Ovary (tissue), 3 donors: ENCODE data around the gene DIAPH1.

Experiments
- CTCF ChIP-seq, 3 donors: fragments of 450-650 bp in 2 of 3; fragments of 200-600 bp in 1 of 3; IDR thresholded peaks; one replicate each; pipeline versions ENCODE4 v1.5.1 to v1.8.0; 2016 to 2022; ENCODE audit warnings: antibody characterized with exemption in 3 of 3, mild to moderate bottlenecking in 1 of 3
- POLR2A ChIP-seq: fragments of 450-650 bp; IDR thresholded peaks from one replicate; pipeline ENCODE4 v1.6.1; 2017; ENCODE audit warnings: antibody characterized with exemption, mild to moderate bottlenecking, moderate library complexity
- donor health status: DM: no; HTN: no; CAD: no.

GRCh38 chr5:141651728-141652105 is 32.9 kb upstream of the DIAPH1 start:
- TF ChIP-seq POLR2A (no peak), CTCF (IDR thresholded peaks at IDR 0.05) (no peak)
